Caco-2 (cell line): ENCODE data around the gene ELP4. TPM values are rescaled to one million over a fixed set of nuclear protein-coding genes. Genes with fewer than 3 reads are reported as not detected.

Experiments used
- BruUV-seq: library from RNA; stranded (reverse); fragments of 400-500 nt; replicated peaks from 2 replicates; lab custom pipeline; 2021; lab: Mats Ljungman, UMichigan
- CTCF ChIA-PET: fragments of 300-600 bp; sonication (Branson Sonifier 250); formaldehyde crosslinking; loops from one replicate; lab custom pipeline; 2022; ENCODE audit warnings: antibody characterized with exemption; lab: Charles Lee
- POLR2A ChIA-PET: fragments of 300-600 bp; sonication (Branson Sonifier 250); formaldehyde crosslinking; loops from one replicate; lab custom pipeline; 2022; ENCODE audit warnings: antibody characterized with exemption; lab: Charles Lee
- DNase-seq, 2 experiments: peaks; one replicate each; pipeline versions ENCODE4 v3.0.0 to v3.0.0-alpha.2; 2020 to 2022
- H3K27me3 ChIP-seq: replicated peaks from 2 replicates; pipeline ENCODE4 v1.6.0; 2011; ENCODE audit warnings: low read length; ENCODE audit not compliant: control insufficient read depth, insufficient read depth
- H3K36me3 ChIP-seq: 2 replicates; pipeline ENCODE4 v1.5.1; 2011; ENCODE audit warnings: low read length; ENCODE audit not compliant: control insufficient read depth, insufficient read depth
- H3K4me1 ChIP-seq: fragments of 250-450 bp; sonication (Bioruptor Pico); 2 replicates; pipeline ENCODE4 v1.5.1; 2020; ENCODE audit warnings: mild to moderate bottlenecking
- H3K4me3 ChIP-seq: 2 replicates; pipeline ENCODE4 v1.5.1; 2011; ENCODE audit warnings: low read depth, mild to moderate bottlenecking, control low read depth, low read length
- H3K9me3 ChIP-seq: fragments of 250-450 bp; sonication (Bioruptor Pico); 2 replicates; pipeline ENCODE4 v1.5.1; 2020; ENCODE audit warnings: mild to moderate bottlenecking, moderate library complexity
- H3K27ac Mint-ChIP-seq: one replicate; pipeline ENCODE4 v1.8.0; 2022; ENCODE audit warnings: mixed read lengths; ENCODE audit not compliant: unreplicated experiment
- H3K27me3 Mint-ChIP-seq: one replicate; pipeline ENCODE4 v1.8.0; 2022; ENCODE audit warnings: mixed read lengths; ENCODE audit not compliant: insufficient read depth, unreplicated experiment
- H3K36me3 Mint-ChIP-seq: one replicate; pipeline ENCODE4 v1.8.0; 2022; ENCODE audit warnings: mild to moderate bottlenecking, mixed read lengths; ENCODE audit not compliant: insufficient read depth, unreplicated experiment
- H3K4me1 Mint-ChIP-seq: one replicate; pipeline ENCODE4 v1.8.0; 2022; ENCODE audit warnings: low read depth, mixed read lengths; ENCODE audit not compliant: unreplicated experiment
- H3K4me3 Mint-ChIP-seq: one replicate; pipeline ENCODE4 v1.8.0; 2022; ENCODE audit warnings: mild to moderate bottlenecking, moderate library complexity, mixed read lengths; ENCODE audit not compliant: unreplicated experiment
- H3K9me3 Mint-ChIP-seq: one replicate; pipeline ENCODE4 v1.8.0; 2022; ENCODE audit warnings: mixed read lengths; ENCODE audit not compliant: unreplicated experiment
- CTCF ChIP-seq, 2 experiments: fragments of 200-600 bp in 1 of 2; IDR thresholded peaks; 1 replicate in 1 of 2; 2 replicates in 1 of 2; pipeline versions ENCODE4 v1.5.1 to v1.8.0; 2011 to 2022; ENCODE audit warnings: antibody characterized with exemption in 1 of 2, control low read depth in 1 of 2, inconsistent platforms in 1 of 2, low read depth in 1 of 2, low read length in 1 of 2, mild to moderate bottlenecking in 1 of 2, moderate library complexity in 1 of 2; ENCODE audit not compliant: insufficient read depth in 1 of 2, severe bottlenecking in 1 of 2, unreplicated experiment in 1 of 2
- intact Hi-C: fragments of 100-400 bp; cut with micrococcal nuclease; formaldehyde crosslinking; loops from one replicate; pipeline ENCODE4 v1.10.0; 2022; ENCODE audit not compliant: unreplicated experiment
- total RNA-seq: library from RNA; stranded (reverse); gene quantifications from 2 replicates; pipeline ENCODE4 v1.2.3, GENCODE V29; 2022

The ELP4 gene
- total RNA-seq, 1 experiment from 2014 or later, result 18.8 TPM

GRCh38 chr11:31636983-31637382 lies 127.4 kb downstream of the ELP4 start:
- Histone ChIP-seq H3K27me3 (no peaks in the 10 kb centered on the region), H3K9me3 (no peaks in the 10 kb centered on the region), H3K4me3 (no peak overlapping the region), H3K4me1 (no peaks in the 10 kb centered on the region), H3K36me3 (no peaks in the 10 kb centered on the region)
- Mint-ChIP-seq H3K27me3 (no peaks in the 10 kb centered on the region), H3K4me1 (no peaks in the 10 kb centered on the region), H3K9me3 (no peaks in the 10 kb centered on the region), H3K27ac (no peak overlapping the region), H3K36me3 (no peaks in the 10 kb centered on the region), H3K4me3 (no peak overlapping the region)
- no peak for DNase-seq
- intact Hi-C loops, result no loop called here
- BruUV-seq, result no TSS peak
- TF ChIP-seq CTCF (IDR thresholded peaks at IDR 0.05; ENCODE audit: insufficient read depth in 1 of 2, low read depth in 1 of 2, low read length in 1 of 2, severe bottlenecking in 1 of 2, unreplicated experiment in 1 of 2), result no peak
- ChIA-PET CTCF (no interaction called here), POLR2A (no interaction called here)

GRCh38 chr11:31640611-31641010 lies 131.0 kb downstream of the ELP4 start:
- TF ChIP-seq CTCF (IDR thresholded peaks at IDR 0.05; ENCODE audit: insufficient read depth in 1 of 2, low read depth in 1 of 2, low read length in 1 of 2, severe bottlenecking in 1 of 2, unreplicated experiment in 1 of 2), result no peak
- Mint-ChIP-seq H3K9me3 (no peaks in the 10 kb centered on the region), H3K27ac (no peak overlapping the region), H3K4me3 (no peak overlapping the region), H3K36me3 (no peaks in the 10 kb centered on the region), H3K4me1 (no peaks in the 10 kb centered on the region), H3K27me3 (no peaks in the 10 kb centered on the region)
- intact Hi-C loops, result loop anchor here (1.0 to 5.0 kb wide), 7 partner anchors 176 to 533 kb away; no protein-coding TSS in a partner anchor
- BruUV-seq, result no TSS peak
- H3K4me1 ChIP-seq, result no peaks in the 10 kb centered on the region
- no peak overlapping the region for H3K4me3 ChIP-seq
- DNase-seq, result no peak
- no peaks in the 10 kb centered on the region for H3K27me3 ChIP-seq
- ChIA-PET CTCF (interaction anchor here (0.6 kb wide), 1 partner anchor 243 kb away, joined by 3 read pairs; no protein-coding TSS in a partner anchor), POLR2A (no interaction called here)
- no peaks in the 10 kb centered on the region for H3K9me3 ChIP-seq
- H3K36me3 ChIP-seq, result no peaks in the 10 kb centered on the region

- POLR2A ChIA-PET, result no interaction called here
- no TSS peak for BruUV-seq
- no peaks in the 10 kb centered on the region for H3K27me3 Mint-ChIP-seq
These were observed 132.0 kb downstream of the ELP4 start for GRCh38 chr11:31641477-31642062.

More at GRCh38 chr11:31641477-31642062, 132.0 kb downstream of the ELP4 start:
- no peaks in the 10 kb centered on the region for H3K9me3 ChIP-seq
- TF ChIP-seq CTCF (IDR thresholded peaks at IDR 0.05; ENCODE audit: insufficient read depth in 1 of 2, low read depth in 1 of 2, low read length in 1 of 2, severe bottlenecking in 1 of 2, unreplicated experiment in 1 of 2), result peak; percentile 60 to 66
- H3K9me3 Mint-ChIP-seq, result no peaks in the 10 kb centered on the region
- DNase-seq, result peak; percentile 51
- H3K27ac Mint-ChIP-seq, result no peak overlapping the region
- H3K4me3 ChIP-seq, result no peak overlapping the region
- no peaks in the 10 kb centered on the region for H3K4me1 ChIP-seq
- no peaks in the 10 kb centered on the region for H3K36me3 ChIP-seq
- CTCF ChIA-PET, result interaction anchor here (0.5 to 1.9 kb wide), 5 partner anchors 132 to 535 kb away, joined by 3 to 11 read pairs (median 4); no protein-coding TSS in a partner anchor
- H3K36me3 Mint-ChIP-seq, result no peaks in the 10 kb centered on the region
- H3K4me1 Mint-ChIP-seq, result no peaks in the 10 kb centered on the region
- H3K27me3 ChIP-seq, result no peaks in the 10 kb centered on the region
- H3K4me3 Mint-ChIP-seq, result no peak overlapping the region
- intact Hi-C loops, result loop anchor here (1.0 to 5.0 kb wide), 7 partner anchors 175 to 534 kb away; no protein-coding TSS in a partner anchor
